Measurements from ENCODE around the gene ASCC1. TPM values are rescaled to one million over a fixed set of nuclear protein-coding genes. Genes with fewer than 3 reads are reported as not detected.
A peak's percentile ranks its signal among the peaks of the same experiment; 100 is the strongest.

The ASCC1 gene
- total and polyA plus RNA-seq, 2 donors (not counting 1 experiment from before 2014, with no cell fraction given): 40.2 to 42.1 TPM

DNA sequence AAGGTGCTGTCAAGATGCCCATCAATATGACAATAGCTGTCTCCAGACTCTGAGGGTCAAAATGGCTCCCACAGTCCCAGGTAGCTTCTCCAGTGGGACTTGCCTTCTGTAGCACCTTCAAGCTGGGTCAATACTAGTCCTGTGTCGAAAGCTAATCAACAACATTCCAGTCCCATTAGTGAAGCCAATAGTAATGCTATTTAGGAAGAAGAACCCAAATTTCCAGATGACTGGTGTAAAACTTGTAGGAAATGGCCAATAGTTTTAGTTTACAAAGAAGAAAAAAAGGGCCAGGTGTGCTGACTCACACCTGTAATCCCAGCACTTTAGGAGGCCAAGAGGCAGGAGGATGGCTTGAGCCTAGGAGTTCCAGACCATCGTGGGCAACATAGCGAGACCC, 125.8 kb downstream of the ASCC1 start:
- TF ChIP-seq, protein P1, sequence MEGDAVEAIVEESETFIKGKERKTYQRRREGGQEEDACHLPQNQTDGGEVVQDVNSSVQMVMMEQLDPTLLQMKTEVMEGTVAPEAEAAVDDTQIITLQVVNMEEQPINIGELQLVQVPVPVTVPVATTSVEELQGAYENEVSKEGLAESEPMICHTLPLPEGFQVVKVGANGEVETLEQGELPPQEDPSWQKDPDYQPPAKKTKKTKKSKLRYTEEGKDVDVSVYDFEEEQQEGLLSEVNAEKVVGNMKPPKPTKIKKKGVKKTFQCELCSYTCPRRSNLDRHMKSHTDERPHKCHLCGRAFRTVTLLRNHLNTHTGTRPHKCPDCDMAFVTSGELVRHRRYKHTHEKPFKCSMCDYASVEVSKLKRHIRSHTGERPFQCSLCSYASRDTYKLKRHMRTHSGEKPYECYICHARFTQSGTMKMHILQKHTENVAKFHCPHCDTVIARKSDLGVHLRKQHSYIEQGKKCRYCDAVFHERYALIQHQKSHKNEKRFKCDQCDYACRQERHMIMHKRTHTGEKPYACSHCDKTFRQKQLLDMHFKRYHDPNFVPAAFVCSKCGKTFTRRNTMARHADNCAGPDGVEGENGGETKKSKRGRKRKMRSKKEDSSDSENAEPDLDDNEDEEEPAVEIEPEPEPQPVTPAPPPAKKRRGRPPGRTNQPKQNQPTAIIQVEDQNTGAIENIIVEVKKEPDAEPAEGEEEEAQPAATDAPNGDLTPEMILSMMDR (conservative IDR thresholded peaks at IDR 0.05 in 1 of 2, IDR thresholded peaks at IDR 0.05 in 1 of 2; ENCODE audit: low read depth in 1 of 2, low read length in 2 of 2): no peak
- TF ChIP-seq EZH2 (IDR thresholded peaks at IDR 0.05; ENCODE audit: low read length, missing control alignments): no peak
- Histone ChIP-seq H3K4me3 (replicated peaks in 1 of 4; ENCODE audit: control extremely low read depth in 1 of 4, insufficient read depth in 1 of 4, low read depth in 3 of 4, low read length in 4 of 4) (no peak overlapping the region), H3K9ac (ENCODE audit: insufficient read depth, low read length) (no peak overlapping the region), H3K79me2 (ENCODE audit: control insufficient read depth, insufficient read depth, low read length) (no peaks in the 10 kb centered on the region), H2AFZ (ENCODE audit: low read length) (no peak overlapping the region), H3K27ac (ENCODE audit: insufficient read depth, low read length) (no peak overlapping the region), H3K9me3 (ENCODE audit: control insufficient read depth, insufficient read depth, low read depth, low read length) (no peaks in the 10 kb centered on the region), H3K4me1 (ENCODE audit: control insufficient read depth, extremely low read depth, insufficient read depth, low read length) (no peaks in the 10 kb centered on the region), H3K36me3 (ENCODE audit: control insufficient read depth, insufficient read depth, low read length) (no peaks in the 10 kb centered on the region), H3K4me2 (ENCODE audit: extremely low read depth, insufficient read depth, low read length) (no peak overlapping the region), H3K27me3 (ENCODE audit: control insufficient read depth, insufficient read depth, low read length) (peaks cover 32% of the 10 kb centered on the region), H4K20me1 (ENCODE audit: control insufficient read depth, extremely low read depth, insufficient read depth, low read length) (no peaks in the 10 kb centered on the region)
- DNase-seq (ENCODE audit: low read depth in 2 of 2): no peak

- no peaks in the 10 kb centered on the region for H3K9me3 ChIP-seq (ENCODE audit: control insufficient read depth, insufficient read depth, low read depth, low read length)
- H3K27me3 ChIP-seq (ENCODE audit: control insufficient read depth, insufficient read depth, low read length): peaks cover 32% of the 10 kb centered on the region
- no peaks in the 10 kb centered on the region for H4K20me1 ChIP-seq (ENCODE audit: control insufficient read depth, extremely low read depth, insufficient read depth, low read length)
- no peaks in the 10 kb centered on the region for H3K4me1 ChIP-seq (ENCODE audit: control insufficient read depth, extremely low read depth, insufficient read depth, low read length)
- H3K36me3 ChIP-seq (ENCODE audit: control insufficient read depth, insufficient read depth, low read length): no peaks in the 10 kb centered on the region
- TF ChIP-seq, protein P1 (conservative IDR thresholded peaks at IDR 0.05 in 1 of 2, IDR thresholded peaks at IDR 0.05 in 1 of 2; ENCODE audit: low read depth in 1 of 2, low read length in 2 of 2): no peak
- TF ChIP-seq EZH2 (IDR thresholded peaks at IDR 0.05; ENCODE audit: low read length, missing control alignments): no peak
- no peak overlapping the region for H3K4me3 ChIP-seq (replicated peaks in 1 of 4; ENCODE audit: control extremely low read depth in 1 of 4, insufficient read depth in 1 of 4, low read depth in 3 of 4, low read length in 4 of 4)
- H3K27ac ChIP-seq (ENCODE audit: insufficient read depth, low read length): no peak overlapping the region
- H2AFZ ChIP-seq (ENCODE audit: low read length): no peak overlapping the region
- H3K9ac ChIP-seq (ENCODE audit: insufficient read depth, low read length): no peak overlapping the region
- H3K4me2 ChIP-seq (ENCODE audit: extremely low read depth, insufficient read depth, low read length): no peak overlapping the region
- H3K79me2 ChIP-seq (ENCODE audit: control insufficient read depth, insufficient read depth, low read length): no peaks in the 10 kb centered on the region
- peak in 1 of 2 donors; percentile 50 for DNase-seq (ENCODE audit: low read depth in 2 of 2)
These were observed 126.5 kb downstream of the ASCC1 start for GRCh38 chr10:72089618-72090017.

DNA sequence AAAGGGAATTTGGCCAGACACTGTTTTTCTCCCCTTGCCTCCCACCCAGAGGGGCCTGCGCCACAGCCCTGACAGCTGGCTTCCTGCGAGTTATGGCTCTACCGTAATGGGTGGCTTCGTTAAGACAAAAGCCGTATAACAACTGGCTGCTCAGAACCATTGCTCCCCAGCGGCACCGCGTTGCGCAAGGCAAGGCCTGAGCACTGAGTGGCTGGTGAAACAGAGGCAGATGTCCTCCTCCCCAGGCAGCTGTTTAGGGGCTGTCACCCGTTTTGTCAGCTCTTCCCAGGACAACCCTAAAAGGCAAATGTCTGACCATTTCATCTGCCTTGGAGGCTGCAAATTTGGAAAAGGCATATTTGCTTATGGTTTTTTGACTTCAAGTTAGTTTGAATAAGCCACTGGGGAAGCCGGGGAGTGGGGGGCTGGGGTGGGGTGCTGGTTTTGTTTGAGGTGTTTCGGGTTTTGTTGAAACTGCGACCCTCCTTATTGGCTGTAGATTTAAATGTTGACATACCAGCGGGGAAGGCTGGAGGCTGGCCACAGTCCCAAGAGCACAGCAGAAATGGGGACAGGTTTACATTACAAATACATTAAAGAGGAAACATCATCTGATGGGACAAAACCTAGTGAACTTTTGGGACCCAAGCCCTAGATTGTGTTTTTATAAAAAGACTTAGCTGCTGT, 127.0 kb downstream of the ASCC1 start:
- H3K27me3 ChIP-seq (ENCODE audit: control insufficient read depth, insufficient read depth, low read length): peaks cover 32% of the 10 kb centered on the region
- H3K9ac ChIP-seq (ENCODE audit: insufficient read depth, low read length): no peak overlapping the region
- no peak overlapping the region for H2AFZ ChIP-seq (ENCODE audit: low read length)
- TF ChIP-seq, protein P1 (conservative IDR thresholded peaks at IDR 0.05 in 1 of 2, IDR thresholded peaks at IDR 0.05 in 1 of 2; ENCODE audit: low read depth in 1 of 2, low read length in 2 of 2): no peak
- TF ChIP-seq EZH2 (IDR thresholded peaks at IDR 0.05; ENCODE audit: low read length, missing control alignments): no peak
- H3K27ac ChIP-seq (ENCODE audit: insufficient read depth, low read length): no peak overlapping the region
- DNase-seq (ENCODE audit: low read depth in 2 of 2): peak in 1 of 2 donors; percentile 60
- no peaks in the 10 kb centered on the region for H3K79me2 ChIP-seq (ENCODE audit: control insufficient read depth, insufficient read depth, low read length)
- H3K9me3 ChIP-seq (ENCODE audit: control insufficient read depth, insufficient read depth, low read depth, low read length): no peaks in the 10 kb centered on the region
- no peaks in the 10 kb centered on the region for H3K4me1 ChIP-seq (ENCODE audit: control insufficient read depth, extremely low read depth, insufficient read depth, low read length)
- H3K4me3 ChIP-seq (replicated peaks in 1 of 4; ENCODE audit: control extremely low read depth in 1 of 4, insufficient read depth in 1 of 4, low read depth in 3 of 4, low read length in 4 of 4): no peak overlapping the region
- H3K36me3 ChIP-seq (ENCODE audit: control insufficient read depth, insufficient read depth, low read length): no peaks in the 10 kb centered on the region
- no peak overlapping the region for H3K4me2 ChIP-seq (ENCODE audit: extremely low read depth, insufficient read depth, low read length)
- H4K20me1 ChIP-seq (ENCODE audit: control insufficient read depth, extremely low read depth, insufficient read depth, low read length): no peaks in the 10 kb centered on the region
